Suprapubic skin (tissue), 4 donors: Measurements from ENCODE around the gene DSCAM. TPM values are rescaled to one million over a fixed set of nuclear protein-coding genes. Genes with fewer than 3 reads are reported as not detected.

Experiments
- DNase-seq, 2 donors: peaks; one replicate each; pipeline ENCODE4 v3.0.0-alpha.2; 2019; ENCODE audit warnings: low spot score in 2 of 2
- H3K27ac ChIP-seq: fragments of 200-600 bp; sonication (generic); one replicate; pipeline ENCODE4 v1.5.1; 2019
- H3K27me3 ChIP-seq: fragments of 200-600 bp; sonication (generic); one replicate; pipeline ENCODE4 v1.5.1; 2019
- H3K36me3 ChIP-seq: fragments of 200-600 bp; sonication (generic); one replicate; pipeline ENCODE4 v1.5.1; 2019
- H3K4me1 ChIP-seq: fragments of 200-600 bp; sonication (generic); one replicate; pipeline ENCODE4 v1.5.1; 2019
- H3K4me3 ChIP-seq: fragments of 200-600 bp; sonication (generic); one replicate; pipeline ENCODE4 v1.5.1; 2019; ENCODE audit warnings: mild to moderate bottlenecking
- H3K9me3 ChIP-seq: fragments of 200-600 bp; sonication (generic); one replicate; pipeline ENCODE4 v1.5.1; 2019
- EP300 ChIP-seq: sonication (generic); formaldehyde crosslinking; IDR thresholded peaks from one replicate; pipeline ENCODE4 v1.6.1; 2017; ENCODE audit warnings: antibody characterized with exemption
- POLR2A ChIP-seq, 2 donors: fragments of 450-650 bp; IDR thresholded peaks; one replicate each; pipeline ENCODE4 v1.6.1; 2017; ENCODE audit warnings: antibody characterized with exemption in 2 of 2, mild to moderate bottlenecking in 2 of 2, moderate library complexity in 2 of 2
- POLR2AphosphoS5 ChIP-seq, 3 donors: sonication (generic); formaldehyde crosslinking; IDR thresholded peaks; one replicate each; pipeline ENCODE4 v1.6.1; 2017; ENCODE audit warnings: antibody characterized with exemption in 3 of 3
- WGBS: methylation state at CpG from one replicate; pipeline ENCODE4 v1.1.5; 2018; 5-methylcytosine and 5-hydroxymethylcytosine counted together
- total RNA-seq, 4 donors: library from RNA; depleted of rRNA; stranded (reverse); fragments of >200 nt; gene quantifications; one replicate each; pipeline ENCODE4 v1.1.0, GENCODE V29; 2016
- TF ChIP-seq, protein P1 (sequence below), 2 donors: fragments of 200-600 bp in 1 of 2; fragments of 450-650 bp in 1 of 2; sonication (generic) in 1 of 2; IDR thresholded peaks; one replicate each; pipeline ENCODE4 v1.5.1; 2016 to 2019; ENCODE audit warnings: antibody characterized with exemption in 2 of 2, mild to moderate bottlenecking in 1 of 2, moderate library complexity in 1 of 2

Gene DSCAM
- total RNA-seq, 4 donors from 2014 or later = 0.08 TPM; not detected in 3

- no peaks in the 10 kb centered on the region for H3K27me3 ChIP-seq
- WGBS = 77% methylated on average over 2 of the region's 2 CpGs
These were observed 300.3 kb downstream of the DSCAM start for GRCh38 chr21:40546647-40547046.

DNA sequence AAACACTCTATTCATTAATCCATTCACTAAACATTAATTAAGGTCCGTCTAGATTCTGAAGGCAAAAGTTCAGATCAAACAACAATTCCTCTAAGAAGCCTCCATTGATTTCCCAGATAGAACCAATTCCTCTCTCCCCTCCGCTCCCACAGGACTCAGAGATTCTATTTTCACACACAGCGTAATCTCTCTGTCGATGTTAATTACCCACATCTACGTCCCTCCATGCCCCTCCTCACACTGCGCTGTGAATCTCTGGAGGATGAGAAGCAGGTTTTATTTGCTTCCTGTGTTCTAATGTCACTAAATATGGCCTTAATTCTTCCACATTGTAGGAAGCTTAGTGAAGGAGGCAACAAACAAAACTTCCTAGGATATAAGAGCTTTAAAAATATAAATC lies 306.7 kb downstream of the DSCAM start:
- no peaks in the 10 kb centered on the region for H3K36me3 ChIP-seq
- no peaks in the 10 kb centered on the region for H3K27me3 ChIP-seq
- no peak for DNase-seq
- H3K9me3 ChIP-seq = peaks cover 7% of the 10 kb centered on the region
- no peak overlapping the region for H3K27ac ChIP-seq
- H3K4me3 ChIP-seq = no peak overlapping the region
- H3K4me1 ChIP-seq = no peaks in the 10 kb centered on the region
- WGBS = 69% methylated on average over 6 of the region's 6 CpGs
- TF ChIP-seq POLR2A (IDR thresholded peaks at IDR 0.05) (no peak), POLR2AphosphoS5 (IDR thresholded peaks at IDR 0.05) (no peak), EP300 (no peak)
- TF ChIP-seq, protein P1, sequence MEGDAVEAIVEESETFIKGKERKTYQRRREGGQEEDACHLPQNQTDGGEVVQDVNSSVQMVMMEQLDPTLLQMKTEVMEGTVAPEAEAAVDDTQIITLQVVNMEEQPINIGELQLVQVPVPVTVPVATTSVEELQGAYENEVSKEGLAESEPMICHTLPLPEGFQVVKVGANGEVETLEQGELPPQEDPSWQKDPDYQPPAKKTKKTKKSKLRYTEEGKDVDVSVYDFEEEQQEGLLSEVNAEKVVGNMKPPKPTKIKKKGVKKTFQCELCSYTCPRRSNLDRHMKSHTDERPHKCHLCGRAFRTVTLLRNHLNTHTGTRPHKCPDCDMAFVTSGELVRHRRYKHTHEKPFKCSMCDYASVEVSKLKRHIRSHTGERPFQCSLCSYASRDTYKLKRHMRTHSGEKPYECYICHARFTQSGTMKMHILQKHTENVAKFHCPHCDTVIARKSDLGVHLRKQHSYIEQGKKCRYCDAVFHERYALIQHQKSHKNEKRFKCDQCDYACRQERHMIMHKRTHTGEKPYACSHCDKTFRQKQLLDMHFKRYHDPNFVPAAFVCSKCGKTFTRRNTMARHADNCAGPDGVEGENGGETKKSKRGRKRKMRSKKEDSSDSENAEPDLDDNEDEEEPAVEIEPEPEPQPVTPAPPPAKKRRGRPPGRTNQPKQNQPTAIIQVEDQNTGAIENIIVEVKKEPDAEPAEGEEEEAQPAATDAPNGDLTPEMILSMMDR (IDR thresholded peaks at IDR 0.05) = no peak

More at GRCh38 chr21:40546647-40547046, 300.3 kb downstream of the DSCAM start:
- TF ChIP-seq, protein P1 (IDR thresholded peaks at IDR 0.05) = no peak
- no peak for TF ChIP-seq POLR2A (IDR thresholded peaks at IDR 0.05)
- TF ChIP-seq POLR2AphosphoS5 (IDR thresholded peaks at IDR 0.05) = no peak
- TF ChIP-seq EP300 = no peak
- no peak for DNase-seq
- H3K9me3 ChIP-seq = peaks cover 8% of the 10 kb centered on the region
- no peak overlapping the region for H3K27ac ChIP-seq
- no peaks in the 10 kb centered on the region for H3K36me3 ChIP-seq
- H3K4me3 ChIP-seq = no peak overlapping the region
- H3K4me1 ChIP-seq = no peaks in the 10 kb centered on the region

DNA sequence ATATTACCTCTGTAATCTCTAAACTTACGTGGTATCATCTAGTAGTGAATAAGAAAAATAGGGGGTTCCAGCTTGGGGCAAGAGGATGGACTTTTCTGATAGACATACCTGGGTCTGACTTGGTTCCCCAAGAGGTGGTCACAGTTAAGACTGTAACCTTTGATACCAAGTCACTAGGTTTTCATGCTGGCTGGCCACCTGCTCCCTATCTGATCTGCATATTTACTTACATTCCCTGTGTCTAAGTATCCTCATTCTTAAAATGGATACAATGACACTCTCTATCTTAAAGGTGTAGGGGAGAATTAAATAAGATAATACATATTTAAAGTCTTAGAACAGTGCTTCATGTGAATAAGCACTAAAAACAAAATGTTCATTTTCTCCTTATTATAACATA lies 312.1 kb downstream of the DSCAM start:
- WGBS = 95% methylated on average over 1 of the region's 1 CpG
- DNase-seq = no peak
- Histone ChIP-seq H3K27me3 (no peaks in the 10 kb centered on the region), H3K4me3 (no peak overlapping the region), H3K27ac (no peak overlapping the region), H3K9me3 (no peaks in the 10 kb centered on the region), H3K36me3 (no peaks in the 10 kb centered on the region), H3K4me1 (no peaks in the 10 kb centered on the region)
- TF ChIP-seq EP300 = no peak
- TF ChIP-seq POLR2A (IDR thresholded peaks at IDR 0.05) = no peak
- TF ChIP-seq POLR2AphosphoS5 (IDR thresholded peaks at IDR 0.05) = no peak
- TF ChIP-seq, protein P1 (IDR thresholded peaks at IDR 0.05) = no peak

- TF ChIP-seq POLR2AphosphoS5 (IDR thresholded peaks at IDR 0.05) = no peak
- WGBS = 55% methylated on average over 4 of the region's 4 CpGs
- Histone ChIP-seq H3K27me3 (no peaks in the 10 kb centered on the region), H3K4me1 (no peaks in the 10 kb centered on the region), H3K4me3 (no peak overlapping the region), H3K9me3 (peaks cover 11% of the 10 kb centered on the region), H3K36me3 (no peaks in the 10 kb centered on the region), H3K27ac (no peak overlapping the region)
- DNase-seq = no peak
These were observed 315.4 kb downstream of the DSCAM start for GRCh38 chr21:40531431-40532110.

DNA sequence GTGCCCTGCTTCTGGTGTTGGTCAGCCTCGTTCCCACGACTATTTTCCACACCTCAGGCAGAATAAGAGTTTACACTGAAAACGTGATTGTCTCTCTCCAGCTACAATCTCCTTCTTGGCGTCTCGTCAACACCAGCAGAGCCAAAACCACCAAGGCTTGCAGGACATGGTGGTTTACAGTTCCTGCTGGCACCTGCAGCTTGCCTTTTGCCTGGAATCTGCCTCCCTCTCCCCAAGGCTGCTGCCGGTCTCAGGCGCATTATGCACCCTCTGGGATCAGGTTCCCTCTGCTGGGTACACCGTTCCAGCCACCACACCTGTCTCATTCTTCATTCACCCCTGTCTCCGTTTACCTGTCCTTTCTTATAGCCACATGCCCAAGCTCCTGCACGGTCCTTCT lies 315.9 kb downstream of the DSCAM start:
- H3K4me1 ChIP-seq = no peaks in the 10 kb centered on the region
- TF ChIP-seq, protein P1 (IDR thresholded peaks at IDR 0.05) = no peak
- TF ChIP-seq POLR2A (IDR thresholded peaks at IDR 0.05) (no peak), EP300 (no peak), POLR2AphosphoS5 (IDR thresholded peaks at IDR 0.05) (no peak)
- no peaks in the 10 kb centered on the region for H3K36me3 ChIP-seq
- DNase-seq = no peak
- no peaks in the 10 kb centered on the region for H3K27me3 ChIP-seq
- H3K9me3 ChIP-seq = peaks cover 11% of the 10 kb centered on the region
- no peak overlapping the region for H3K27ac ChIP-seq
- no peak overlapping the region for H3K4me3 ChIP-seq
- WGBS = 79% methylated on average over 10 of the region's 10 CpGs

DNA sequence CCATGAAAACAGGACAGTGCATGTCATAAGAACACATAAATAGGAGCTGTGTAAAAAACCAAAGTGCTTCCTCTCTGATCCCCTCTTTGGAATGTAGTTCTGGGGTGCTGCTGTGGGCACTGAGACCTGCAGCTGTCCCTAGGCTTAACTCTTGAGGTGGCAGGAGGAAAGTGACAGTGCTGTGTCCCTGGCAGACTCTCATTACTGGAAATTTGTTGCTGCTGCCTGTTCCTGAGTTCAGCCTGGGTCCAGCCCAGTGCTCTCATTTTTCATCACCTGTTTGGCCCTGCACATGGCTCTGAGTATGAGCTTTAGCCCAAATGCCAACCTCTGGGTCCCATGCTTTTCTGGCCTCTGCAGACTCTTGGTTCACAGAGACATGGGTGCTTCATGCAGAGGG lies 329.3 kb downstream of the DSCAM start:
- no peak for DNase-seq
- Histone ChIP-seq H3K27me3 (no peaks in the 10 kb centered on the region), H3K4me3 (no peak overlapping the region), H3K4me1 (no peaks in the 10 kb centered on the region), H3K9me3 (no peaks in the 10 kb centered on the region), H3K36me3 (no peaks in the 10 kb centered on the region), H3K27ac (no peak overlapping the region)
- TF ChIP-seq EP300 = no peak
- TF ChIP-seq POLR2AphosphoS5 (IDR thresholded peaks at IDR 0.05) = no peak
- TF ChIP-seq, protein P1 (IDR thresholded peaks at IDR 0.05) = no peak
